ENCODE measurements around the gene SHC4. TPM values are rescaled to one million over a fixed set of nuclear protein-coding genes. Genes with fewer than 3 reads are reported as not detected.
"Not testable (repeated sequence)": the region's sequence is repeated elsewhere in the genome, so short reads cannot be mapped to it uniquely, and the experiment has no call there.

Gene SHC4
- total RNA-seq, 3 donors from 2014 or later = 1.7 to 2.3 (median 2.2) TPM

DNA sequence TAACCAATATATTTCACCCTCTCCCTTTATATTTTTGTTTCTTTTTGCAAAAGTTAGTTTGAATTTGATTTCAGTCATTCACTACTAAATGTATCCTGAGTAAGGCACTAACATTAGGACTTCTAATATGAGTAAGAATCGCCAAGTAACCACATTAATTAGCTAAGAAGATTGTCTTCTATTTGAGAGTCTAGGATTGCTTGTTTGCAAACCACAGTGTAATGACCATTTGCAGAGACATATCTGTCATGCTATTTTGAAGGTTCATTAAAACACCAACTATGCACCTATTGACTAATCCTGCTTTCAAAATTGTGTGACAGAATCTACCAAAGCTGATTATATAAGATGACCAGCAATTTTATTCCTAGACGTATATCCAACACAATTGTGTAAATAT is 91.1 kb downstream of the SHC4 start:
- Mint-ChIP-seq H3K27me3 (ENCODE audit: low read depth) (peaks cover 48% of the 10 kb centered on the region), H3K36me3 (ENCODE audit: insufficient read depth) (peaks cover under 1% of the 10 kb centered on the region), H3K4me3 (no peak overlapping the region), H3K4me1 (ENCODE audit: low read depth) (peaks cover 2% of the 10 kb centered on the region), H3K9me3 (no peaks in the 10 kb centered on the region)
- ATAC-seq = no peak
- DNase-seq = no peak

- H3K36me3 Mint-ChIP-seq (ENCODE audit: insufficient read depth) = no peaks in the 10 kb centered on the region
- H3K27me3 Mint-ChIP-seq (ENCODE audit: low read depth) = peaks cover 51% of the 10 kb centered on the region
- DNase-seq = no peak
- no peaks in the 10 kb centered on the region for H3K4me1 Mint-ChIP-seq (ENCODE audit: low read depth)
- H3K9me3 Mint-ChIP-seq = no peaks in the 10 kb centered on the region
- no peak for ATAC-seq
- no peak overlapping the region for H3K4me3 Mint-ChIP-seq
These were observed 92.2 kb downstream of the SHC4 start for GRCh38 chr15:48871542-48871941.

- no peak overlapping the region for H3K4me3 Mint-ChIP-seq
- no peak for DNase-seq
- no peaks in the 10 kb centered on the region for H3K9me3 Mint-ChIP-seq
- peaks cover 48% of the 10 kb centered on the region for H3K27me3 Mint-ChIP-seq (ENCODE audit: low read depth)
- no peaks in the 10 kb centered on the region for H3K4me1 Mint-ChIP-seq (ENCODE audit: low read depth)
- H3K36me3 Mint-ChIP-seq (ENCODE audit: insufficient read depth) = no peaks in the 10 kb centered on the region
- ATAC-seq = no peak
These were observed 93.8 kb downstream of the SHC4 start for GRCh38 chr15:48869966-48870365.

DNA sequence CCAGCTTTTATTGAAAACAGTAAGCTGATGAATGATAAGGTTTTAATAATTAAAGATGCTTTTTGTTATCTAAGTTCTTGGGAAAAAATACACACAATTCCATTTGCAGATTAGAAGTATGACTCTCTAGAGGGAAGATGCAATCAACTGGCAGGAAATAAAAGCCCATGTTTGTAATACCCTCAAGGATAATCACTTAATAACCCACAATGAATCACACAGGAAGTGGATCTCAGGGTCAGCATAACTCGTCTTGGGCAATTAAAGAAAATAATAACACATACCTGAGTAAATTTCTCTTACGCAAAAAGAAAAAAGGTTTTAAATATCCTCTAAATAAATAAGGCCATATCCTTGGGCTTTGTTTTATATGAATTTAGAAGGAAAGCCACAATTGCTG is 95.2 kb downstream of the SHC4 start:
- ATAC-seq = no peak
- Mint-ChIP-seq H3K4me1 (ENCODE audit: low read depth) (no peaks in the 10 kb centered on the region), H3K36me3 (ENCODE audit: insufficient read depth) (no peaks in the 10 kb centered on the region), H3K4me3 (no peak overlapping the region), H3K9me3 (no peaks in the 10 kb centered on the region), H3K27me3 (ENCODE audit: low read depth) (peaks cover 40% of the 10 kb centered on the region)
- DNase-seq = no peak

- no peaks in the 10 kb centered on the region for H3K9me3 Mint-ChIP-seq
- H3K4me3 Mint-ChIP-seq = no peak overlapping the region
- no peaks in the 10 kb centered on the region for H3K4me1 Mint-ChIP-seq (ENCODE audit: low read depth)
- peaks cover 36% of the 10 kb centered on the region for H3K27me3 Mint-ChIP-seq (ENCODE audit: low read depth)
- no peak for DNase-seq
- H3K36me3 Mint-ChIP-seq (ENCODE audit: insufficient read depth) = no peaks in the 10 kb centered on the region
- ATAC-seq = no peak
These were observed 95.7 kb downstream of the SHC4 start for GRCh38 chr15:48868023-48868422.

DNA sequence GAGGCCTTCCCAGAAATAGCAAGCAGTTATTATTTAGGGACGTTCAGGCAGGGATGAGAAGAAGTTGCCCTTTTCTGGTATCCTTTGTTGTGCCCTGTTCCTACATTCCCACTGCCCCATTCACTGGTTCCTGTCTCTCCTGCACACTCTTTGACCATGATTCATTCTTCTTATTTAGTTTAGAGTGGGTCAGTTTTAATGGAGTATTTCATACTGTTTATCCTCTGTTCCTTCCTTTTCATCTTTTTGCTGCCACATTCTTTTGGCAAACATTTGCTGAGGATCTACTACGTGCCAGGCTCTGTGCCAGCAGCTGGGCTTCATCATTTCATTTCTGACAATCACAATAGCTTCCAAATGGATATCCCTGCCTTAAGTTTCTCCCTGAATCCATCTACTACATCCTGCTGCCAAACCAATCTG is 97.6 kb downstream of the SHC4 start:
- H3K36me3 Mint-ChIP-seq (ENCODE audit: insufficient read depth) = no peaks in the 10 kb centered on the region
- H3K27me3 Mint-ChIP-seq (ENCODE audit: low read depth) = peaks cover 22% of the 10 kb centered on the region

GRCh38 chr15:48865370-48866079 is 98.2 kb downstream of the SHC4 start:
- Mint-ChIP-seq H3K27me3 (ENCODE audit: low read depth) (peaks cover 17% of the 10 kb centered on the region), H3K9me3 (no peaks in the 10 kb centered on the region), H3K36me3 (ENCODE audit: insufficient read depth) (no peaks in the 10 kb centered on the region), H3K4me1 (ENCODE audit: low read depth) (no peaks in the 10 kb centered on the region), H3K4me3 (no peak overlapping the region)
- no peak for DNase-seq
- no peak for ATAC-seq

More for the DNA sequence above, 97.6 kb downstream of the SHC4 start:
- Mint-ChIP-seq H3K9me3 (no peaks in the 10 kb centered on the region), H3K4me1 (ENCODE audit: low read depth) (no peaks in the 10 kb centered on the region), H3K4me3 (no peak overlapping the region)
- no peak for ATAC-seq
- DNase-seq = no peak

- no peaks in the 10 kb centered on the region for H3K4me1 Mint-ChIP-seq (ENCODE audit: low read depth)
- no peak for DNase-seq
- peaks cover 5% of the 10 kb centered on the region for H3K27me3 Mint-ChIP-seq (ENCODE audit: low read depth)
- ATAC-seq = peak in 1 of 2 donors; percentile 46
- no peaks in the 10 kb centered on the region for H3K36me3 Mint-ChIP-seq (ENCODE audit: insufficient read depth)
- no peaks in the 10 kb centered on the region for H3K9me3 Mint-ChIP-seq
- H3K4me3 Mint-ChIP-seq = no peak overlapping the region
These were observed 101.0 kb downstream of the SHC4 start for GRCh38 chr15:48862705-48863104.

DNA sequence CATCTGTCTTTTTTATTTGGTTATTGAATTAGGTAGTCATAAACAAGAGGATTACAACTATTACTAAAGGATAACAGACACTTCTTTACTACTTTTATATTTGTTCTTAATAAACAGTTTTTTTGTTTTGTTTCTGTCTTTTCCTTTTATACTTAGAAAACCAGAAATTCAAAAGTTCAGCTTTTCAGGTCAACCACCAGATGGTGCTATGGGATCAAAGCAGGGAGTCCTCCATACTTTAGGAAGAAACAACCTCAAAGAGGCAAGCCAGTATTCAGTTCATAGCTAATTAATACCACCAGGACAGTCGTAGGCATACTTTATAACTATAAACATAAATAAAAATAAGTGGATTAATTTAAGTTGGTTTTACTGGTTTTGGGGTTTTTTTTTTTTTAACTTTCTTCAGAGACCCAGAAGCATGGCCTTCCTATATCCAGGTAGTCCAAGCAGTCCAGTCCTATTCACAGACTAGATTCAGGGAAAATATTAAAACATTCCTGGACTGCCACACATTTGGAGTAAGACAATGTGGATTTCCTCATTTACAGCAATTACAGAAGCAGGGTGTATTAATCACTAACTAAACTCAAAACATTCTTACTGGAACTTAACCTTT is 101.8 kb downstream of the SHC4 start:
- H3K4me3 Mint-ChIP-seq = no peak overlapping the region
- H3K27me3 Mint-ChIP-seq (ENCODE audit: low read depth) = peaks cover 4% of the 10 kb centered on the region
- peak; percentile 7 for DNase-seq
- H3K36me3 Mint-ChIP-seq (ENCODE audit: insufficient read depth) = no peaks in the 10 kb centered on the region
- no peaks in the 10 kb centered on the region for H3K4me1 Mint-ChIP-seq (ENCODE audit: low read depth)
- no peaks in the 10 kb centered on the region for H3K9me3 Mint-ChIP-seq
- ATAC-seq = peak in 1 of 2 donors; percentile 46

GRCh38 chr15:48859426-48859825 is 104.3 kb downstream of the SHC4 start:
- ATAC-seq (no peak), DNase-seq (no peak)
- Mint-ChIP-seq H3K27me3 (ENCODE audit: low read depth) (no peaks in the 10 kb centered on the region), H3K9me3 (no peaks in the 10 kb centered on the region), H3K4me1 (ENCODE audit: low read depth) (no peaks in the 10 kb centered on the region), H3K4me3 (no peak overlapping the region), H3K36me3 (ENCODE audit: insufficient read depth) (no peaks in the 10 kb centered on the region)

DNA sequence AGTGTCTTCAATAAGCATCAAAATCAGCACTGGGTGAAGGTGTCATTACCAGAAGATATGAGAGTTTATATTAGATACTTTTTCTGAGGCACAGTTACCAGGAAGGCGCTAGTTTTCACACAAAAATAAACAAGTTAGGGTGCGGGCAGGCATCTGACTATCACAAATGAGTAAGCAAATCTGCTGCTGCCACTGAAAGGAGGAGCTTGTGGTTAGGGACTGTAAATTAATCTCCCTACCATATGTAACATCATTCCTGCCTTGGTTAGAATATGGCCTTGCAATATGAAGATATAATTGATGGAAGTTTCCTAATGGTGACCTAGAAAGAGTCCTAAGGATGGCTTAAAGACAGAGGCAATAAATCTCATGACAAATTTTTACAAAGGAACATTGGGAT is 105.3 kb downstream of the SHC4 start:
- Mint-ChIP-seq H3K27me3 (ENCODE audit: low read depth) (no peaks in the 10 kb centered on the region), H3K9me3 (no peaks in the 10 kb centered on the region), H3K4me3 (no peak overlapping the region), H3K4me1 (ENCODE audit: low read depth) (no peaks in the 10 kb centered on the region), H3K36me3 (ENCODE audit: insufficient read depth) (no peaks in the 10 kb centered on the region)
- DNase-seq (no peak), ATAC-seq (no peak)

GRCh38 chr15:48856942-48857341 is 106.8 kb downstream of the SHC4 start:
- Mint-ChIP-seq H3K27me3 (ENCODE audit: low read depth) (no peaks in the 10 kb centered on the region), H3K4me1 (ENCODE audit: low read depth) (no peaks in the 10 kb centered on the region), H3K36me3 (ENCODE audit: insufficient read depth) (no peaks in the 10 kb centered on the region), H3K4me3 (no peak overlapping the region), H3K9me3 (no peaks in the 10 kb centered on the region)
- ATAC-seq (no peak), DNase-seq (no peak)

- ATAC-seq (no peak), DNase-seq (no peak)
- H3K9me3 Mint-ChIP-seq = no peaks in the 10 kb centered on the region
- no peak overlapping the region for H3K4me3 Mint-ChIP-seq
- H3K4me1 Mint-ChIP-seq (ENCODE audit: low read depth) = no peaks in the 10 kb centered on the region
- no peaks in the 10 kb centered on the region for H3K36me3 Mint-ChIP-seq (ENCODE audit: insufficient read depth)
- peaks cover 2% of the 10 kb centered on the region for H3K27me3 Mint-ChIP-seq (ENCODE audit: low read depth)
These were observed 107.9 kb downstream of the SHC4 start for GRCh38 chr15:48855501-48856440.

GRCh38 chr15:48854434-48854833 is 109.3 kb downstream of the SHC4 start:
- H3K4me1 Mint-ChIP-seq (ENCODE audit: low read depth); DNase-seq; H3K36me3 Mint-ChIP-seq (ENCODE audit: insufficient read depth); H3K4me3 Mint-ChIP-seq; H3K9me3 Mint-ChIP-seq; H3K27me3 Mint-ChIP-seq (ENCODE audit: low read depth); ATAC-seq: not testable (repeated sequence)

All from activated T-cell treated with anti-CD3 and anti-CD28 coated beads, Interleukin-2, amount 50 U/mL, for 4 hours (primary cell).